ENCODE measurements around the gene CFAP74.

The CFAP74 gene

GRCh38 chr1:2042830-2043773 lies 39.5 kb upstream of the CFAP74 start:
- no peak for DNase-seq (ENCODE audit: insufficient read length, low spot score)
- FAIRE-seq: no peak

- DNase-seq (ENCODE audit: insufficient read length, low spot score) (no peak), FAIRE-seq (peak; percentile 87)
Observed at GRCh38 chr1:2041887-2042286, 38.3 kb upstream of the CFAP74 start.

GRCh38 chr1:2041305-2041704 lies 37.7 kb upstream of the CFAP74 start:
- FAIRE-seq (no peak), DNase-seq (ENCODE audit: insufficient read length, low spot score) (no peak)

GRCh38 chr1:2039251-2039650 lies 35.7 kb upstream of the CFAP74 start:
- FAIRE-seq: no peak

GRCh38 chr1:2038229-2038628 lies 34.6 kb upstream of the CFAP74 start:
- FAIRE-seq: no peak
- DNase-seq (ENCODE audit: insufficient read length, low spot score): no peak

More at GRCh38 chr1:2039251-2039650, 35.7 kb upstream of the CFAP74 start:
- no peak for DNase-seq (ENCODE audit: insufficient read length, low spot score)

- FAIRE-seq: no peak
- no peak for DNase-seq (ENCODE audit: insufficient read length, low spot score)
Observed at GRCh38 chr1:2037314-2037979, 33.9 kb upstream of the CFAP74 start.

GRCh38 chr1:2036287-2036686 lies 32.7 kb upstream of the CFAP74 start:
- DNase-seq (ENCODE audit: insufficient read length, low spot score) (no peak), FAIRE-seq (no peak)

- FAIRE-seq (no peak), DNase-seq (ENCODE audit: insufficient read length, low spot score) (no peak)
Observed at GRCh38 chr1:2033165-2033564, 29.6 kb upstream of the CFAP74 start.

- DNase-seq (ENCODE audit: insufficient read length, low spot score) (no peak), FAIRE-seq (no peak)
Observed at GRCh38 chr1:2032737-2033136, 29.2 kb upstream of the CFAP74 start.

- FAIRE-seq: no peak
Observed at GRCh38 chr1:2031546-2032540, 28.3 kb upstream of the CFAP74 start.

GRCh38 chr1:2030076-2030871 lies 26.7 kb upstream of the CFAP74 start:
- FAIRE-seq (no peak), DNase-seq (ENCODE audit: insufficient read length, low spot score) (no peak)

More at GRCh38 chr1:2031546-2032540, 28.3 kb upstream of the CFAP74 start:
- no peak for DNase-seq (ENCODE audit: insufficient read length, low spot score)

- DNase-seq (ENCODE audit: insufficient read length, low spot score) (no peak), FAIRE-seq (no peak)
Observed at GRCh38 chr1:2029561-2029960, 26.0 kb upstream of the CFAP74 start.

- FAIRE-seq (no peak), DNase-seq (ENCODE audit: insufficient read length, low spot score) (no peak)
Observed at GRCh38 chr1:2028870-2029560, 25.4 kb upstream of the CFAP74 start.

GRCh38 chr1:2027961-2028583 lies 24.5 kb upstream of the CFAP74 start:
- FAIRE-seq: no peak
- no peak for DNase-seq (ENCODE audit: insufficient read length, low spot score)

GRCh38 chr1:2025491-2025981 lies 21.9 kb upstream of the CFAP74 start:
- DNase-seq (ENCODE audit: insufficient read length, low spot score): no peak
- no peak for FAIRE-seq

GRCh38 chr1:2024887-2025286 lies 21.3 kb upstream of the CFAP74 start:
- DNase-seq (ENCODE audit: insufficient read length, low spot score) (no peak), FAIRE-seq (no peak)

- DNase-seq (ENCODE audit: insufficient read length, low spot score) (no peak), FAIRE-seq (no peak)
Observed at GRCh38 chr1:2024451-2024850, 20.9 kb upstream of the CFAP74 start.

- no peak for FAIRE-seq
- DNase-seq (ENCODE audit: insufficient read length, low spot score): no peak
Observed at GRCh38 chr1:2023187-2023586, 19.6 kb upstream of the CFAP74 start.
